IgD-negative memory B cell (primary cell): Measurements from ENCODE around the gene CAMK2N1. TPM values are rescaled to one million over a fixed set of nuclear protein-coding genes. Genes with fewer than 3 reads are reported as not detected.
"Not testable (repeated sequence)": the region's sequence is repeated elsewhere in the genome, so short reads cannot be mapped to it uniquely, and the experiment has no call there.

Source experiments
- H3K27ac Mint-ChIP-seq, 3 donors: one replicate each; pipeline ENCODE4 v1.8.0; 2020 to 2022; ENCODE audit warnings: mild to moderate bottlenecking in 3 of 3, mixed read lengths in 3 of 3, moderate library complexity in 1 of 3
- H3K27me3 Mint-ChIP-seq: one replicate; pipeline ENCODE4 v1.8.0; 2021; ENCODE audit warnings: mixed read lengths
- H3K36me3 Mint-ChIP-seq: one replicate; pipeline ENCODE4 v1.8.0; 2020; ENCODE audit warnings: mild to moderate bottlenecking, mixed read lengths
- H3K4me1 Mint-ChIP-seq, 3 donors: one replicate each; pipeline ENCODE4 v1.8.0; 2020 to 2022; ENCODE audit warnings: mixed read lengths in 3 of 3, mild to moderate bottlenecking in 1 of 3
- H3K4me3 Mint-ChIP-seq, 4 donors: one replicate each; pipeline ENCODE4 v1.8.0; 2020 to 2022; ENCODE audit warnings: mild to moderate bottlenecking in 4 of 4, mixed read lengths in 4 of 4, moderate library complexity in 3 of 4
- H3K9me3 Mint-ChIP-seq, 3 donors: one replicate each; pipeline ENCODE4 v1.8.0; 2020 to 2021; ENCODE audit warnings: mixed read lengths in 3 of 3, mild to moderate bottlenecking in 1 of 3
- polyA plus RNA-seq: library from polyadenylated mRNA; unstranded; fragments of 300-500 nt; fragmentation: Illumina TruSeq; gene quantifications from one replicate; pipeline ENCODE4 v1.2.3, GENCODE V29; 2021

CAMK2N1 gene
- polyA plus RNA-seq, result 1.6 TPM

DNA sequence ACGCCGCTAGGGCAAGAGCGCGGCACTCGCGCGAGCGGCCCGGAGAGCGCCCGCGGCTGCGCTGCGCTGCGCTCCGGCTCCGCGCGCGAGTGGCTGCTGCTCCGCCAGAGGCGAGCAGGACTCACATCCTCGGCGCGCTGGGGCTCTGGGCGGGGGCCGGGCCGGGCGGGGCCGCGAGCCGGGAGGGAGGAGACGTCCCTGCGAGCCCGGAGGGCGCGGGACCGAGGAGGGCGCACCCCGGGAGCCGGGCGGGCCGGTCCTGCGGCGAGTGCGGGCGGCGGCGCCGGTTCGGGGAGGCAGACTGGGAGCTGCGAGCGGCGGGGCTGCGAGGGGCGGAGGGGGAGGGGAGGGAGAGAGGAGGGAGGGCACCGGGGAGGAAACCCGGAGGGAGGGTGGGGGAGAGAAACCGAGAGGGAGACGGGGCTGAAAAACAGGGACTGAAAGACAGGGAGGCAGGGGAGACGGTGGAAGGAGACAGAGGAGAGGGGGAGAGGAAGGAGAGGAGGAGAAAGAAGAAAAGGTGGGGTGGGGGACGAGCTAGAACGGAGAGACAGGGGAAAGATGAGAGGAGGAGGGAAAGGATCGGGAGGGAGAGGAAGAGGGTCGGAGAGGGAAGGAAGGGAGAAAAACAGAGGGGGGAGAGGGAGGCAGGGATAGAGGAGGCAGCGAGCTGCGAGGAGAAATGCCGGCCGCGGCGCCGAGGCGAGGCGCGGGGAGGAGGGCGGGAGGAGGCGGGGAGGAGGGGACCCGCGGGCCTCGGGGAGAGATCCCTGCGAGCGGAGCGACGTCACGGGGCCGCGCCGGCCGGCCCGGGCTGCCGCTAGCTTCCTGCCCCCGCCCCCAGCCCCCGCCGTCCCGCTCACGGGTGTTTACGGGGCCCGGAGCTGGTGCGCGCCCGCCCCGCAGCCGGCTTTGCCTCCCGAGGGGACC is at the start of gene CAMK2N1:
Gene CAMK2N1, minus strand, starts transcription at position 684 of the 930 bp plus-strand sequence. CDS start 831 bp downstream, outside the sequence.
- peaks cover 2 to 10% (median 7%) of the 10 kb centered on the region in 3 donors for H3K4me1 Mint-ChIP-seq
- peak within 1 kb of the TSS; percentile 29 to 86 (median 78) for H3K27ac Mint-ChIP-seq
- peaks cover 48% of the 10 kb centered on the region for H3K27me3 Mint-ChIP-seq
- peak within 1 kb of the TSS; percentile 80 to 94 (median 86) for H3K4me3 Mint-ChIP-seq
- no peaks in the 10 kb centered on the region for H3K9me3 Mint-ChIP-seq
- no peaks in the 10 kb centered on the region for H3K36me3 Mint-ChIP-seq

- H3K4me1 Mint-ChIP-seq, result no peaks in the 10 kb centered on the region
- no peaks in the 10 kb centered on the region for H3K9me3 Mint-ChIP-seq
- H3K27me3 Mint-ChIP-seq, result peaks cover 29% of the 10 kb centered on the region
- H3K27ac Mint-ChIP-seq, result no peak overlapping the region
- peaks cover 2% of the 10 kb centered on the region for H3K36me3 Mint-ChIP-seq
- H3K4me3 Mint-ChIP-seq, result no peak overlapping the region
These were observed 48.8 kb upstream of the CAMK2N1 start for GRCh38 chr1:20534659-20535417.

DNA sequence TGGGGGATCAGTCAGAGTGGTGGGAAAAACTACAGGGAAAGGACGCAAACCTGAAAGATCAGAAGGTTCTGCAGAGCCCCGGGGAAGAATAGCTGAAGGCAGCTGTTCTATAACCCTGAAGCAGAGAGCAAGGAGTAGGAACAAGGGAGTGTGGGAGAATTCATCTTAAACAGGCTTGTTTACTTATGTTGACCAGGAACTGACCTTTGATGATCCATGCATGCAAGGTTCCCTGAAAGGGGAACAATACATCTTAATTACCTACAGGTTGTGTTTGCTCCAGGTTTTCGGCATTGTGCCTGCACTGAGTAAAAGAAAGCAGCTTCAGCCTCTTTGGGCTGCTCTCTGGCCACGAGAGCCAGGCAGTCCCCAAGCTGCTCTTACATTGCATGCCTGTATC is 47.6 kb upstream of the CAMK2N1 start:
- peaks cover 2% of the 10 kb centered on the region for H3K36me3 Mint-ChIP-seq
- H3K27me3 Mint-ChIP-seq, result peaks cover 26% of the 10 kb centered on the region
- no peak overlapping the region for H3K27ac Mint-ChIP-seq
- H3K9me3 Mint-ChIP-seq, result no peaks in the 10 kb centered on the region
- no peaks in the 10 kb centered on the region for H3K4me1 Mint-ChIP-seq
- H3K4me3 Mint-ChIP-seq, result no peak overlapping the region

GRCh38 chr1:20530901-20531300 is 44.9 kb upstream of the CAMK2N1 start:
- no peaks in the 10 kb centered on the region for H3K9me3 Mint-ChIP-seq
- H3K4me1 Mint-ChIP-seq, result no peaks in the 10 kb centered on the region
- no peak overlapping the region for H3K27ac Mint-ChIP-seq
- H3K27me3 Mint-ChIP-seq, result peaks cover 26% of the 10 kb centered on the region
- no peaks in the 10 kb centered on the region for H3K36me3 Mint-ChIP-seq
- H3K4me3 Mint-ChIP-seq, result no peak overlapping the region

DNA sequence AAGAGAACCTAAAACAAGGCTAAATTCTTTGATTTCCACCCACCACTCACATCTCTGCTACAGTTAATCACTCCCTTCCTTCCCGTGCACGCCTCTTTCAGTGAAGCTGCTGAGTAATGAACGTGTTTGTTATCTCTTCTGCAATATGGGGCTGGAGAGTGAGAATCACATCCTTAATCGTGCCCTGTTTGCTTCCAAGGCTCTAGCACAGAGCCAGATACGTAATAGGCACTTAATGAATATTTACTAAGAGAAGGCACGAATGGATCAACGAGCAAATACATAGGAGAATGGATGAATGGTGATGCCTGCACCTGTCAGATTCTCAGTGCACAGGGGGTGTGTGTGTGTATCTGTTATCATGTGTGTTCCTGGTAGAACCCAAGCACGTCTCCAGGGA is 44.3 kb upstream of the CAMK2N1 start:
- Mint-ChIP-seq H3K4me1 (no peaks in the 10 kb centered on the region), H3K27ac (no peak overlapping the region), H3K4me3 (no peak overlapping the region), H3K36me3 (no peaks in the 10 kb centered on the region), H3K27me3 (peaks cover 26% of the 10 kb centered on the region), H3K9me3 (no peaks in the 10 kb centered on the region)

- no peaks in the 10 kb centered on the region for H3K36me3 Mint-ChIP-seq
- no peaks in the 10 kb centered on the region for H3K4me1 Mint-ChIP-seq
- peaks cover 18% of the 10 kb centered on the region for H3K27me3 Mint-ChIP-seq
- no peaks in the 10 kb centered on the region for H3K9me3 Mint-ChIP-seq
- no peak overlapping the region for H3K27ac Mint-ChIP-seq
- no peak overlapping the region for H3K4me3 Mint-ChIP-seq
These were observed 42.2 kb upstream of the CAMK2N1 start for GRCh38 chr1:20528221-20528620.

- Mint-ChIP-seq H3K36me3 (no peaks in the 10 kb centered on the region), H3K27ac (no peak overlapping the region), H3K4me3 (no peak overlapping the region), H3K9me3 (no peaks in the 10 kb centered on the region), H3K27me3 (peaks cover 11% of the 10 kb centered on the region), H3K4me1 (peaks cover 0 to 2% (median 0%) of the 10 kb centered on the region in 3 donors)
These were observed 40.3 kb upstream of the CAMK2N1 start for GRCh38 chr1:20526267-20526666.

DNA sequence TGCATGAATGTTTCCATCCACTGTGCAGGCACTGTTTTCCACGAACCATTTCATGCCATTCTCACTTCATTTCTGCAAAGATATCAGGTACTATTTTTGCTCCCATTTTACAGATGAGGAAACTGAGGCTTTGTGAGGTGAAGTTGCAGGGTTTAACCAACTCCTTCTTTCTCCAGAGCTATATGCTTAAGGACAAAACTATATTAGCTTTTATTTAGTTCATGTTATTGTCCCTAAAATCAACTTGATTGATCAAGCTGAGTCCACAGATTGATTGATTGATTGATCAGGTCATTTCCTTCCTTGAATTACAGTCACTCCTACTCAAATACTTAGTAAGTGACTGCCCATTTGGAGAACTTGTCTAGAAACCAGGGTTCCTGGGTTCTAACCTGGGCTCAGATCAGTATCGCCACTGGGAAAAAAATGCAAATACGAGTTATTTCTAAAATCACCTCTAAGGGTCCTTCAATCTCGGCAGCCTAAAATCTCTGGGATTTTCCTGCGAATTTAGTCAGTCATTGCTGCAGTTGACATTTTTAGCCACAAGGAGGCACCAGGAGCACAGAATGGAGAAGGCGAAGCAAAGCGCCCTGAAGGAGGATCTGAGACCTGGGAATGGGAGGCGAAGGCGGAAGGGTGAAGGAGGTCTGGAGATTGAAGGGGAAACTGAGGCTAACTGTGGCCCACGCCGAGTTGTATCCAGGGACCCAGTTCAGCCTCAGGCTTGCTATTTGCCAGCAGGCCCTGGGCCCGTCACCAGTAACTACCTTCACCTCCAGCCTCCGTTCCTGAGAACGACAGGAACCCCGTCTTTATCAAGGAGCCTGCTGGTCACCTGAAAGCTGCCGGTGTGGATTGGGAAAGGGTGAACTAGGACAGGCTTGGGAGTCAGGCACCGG is 36.2 kb upstream of the CAMK2N1 start:
- no peak overlapping the region for H3K27ac Mint-ChIP-seq
- no peak overlapping the region for H3K4me3 Mint-ChIP-seq
- no peaks in the 10 kb centered on the region for H3K36me3 Mint-ChIP-seq
- H3K4me1 Mint-ChIP-seq, result peaks cover 0 to 2% (median 0%) of the 10 kb centered on the region in 3 donors
- H3K27me3 Mint-ChIP-seq, result peaks cover 8% of the 10 kb centered on the region
- H3K9me3 Mint-ChIP-seq, result no peaks in the 10 kb centered on the region

DNA sequence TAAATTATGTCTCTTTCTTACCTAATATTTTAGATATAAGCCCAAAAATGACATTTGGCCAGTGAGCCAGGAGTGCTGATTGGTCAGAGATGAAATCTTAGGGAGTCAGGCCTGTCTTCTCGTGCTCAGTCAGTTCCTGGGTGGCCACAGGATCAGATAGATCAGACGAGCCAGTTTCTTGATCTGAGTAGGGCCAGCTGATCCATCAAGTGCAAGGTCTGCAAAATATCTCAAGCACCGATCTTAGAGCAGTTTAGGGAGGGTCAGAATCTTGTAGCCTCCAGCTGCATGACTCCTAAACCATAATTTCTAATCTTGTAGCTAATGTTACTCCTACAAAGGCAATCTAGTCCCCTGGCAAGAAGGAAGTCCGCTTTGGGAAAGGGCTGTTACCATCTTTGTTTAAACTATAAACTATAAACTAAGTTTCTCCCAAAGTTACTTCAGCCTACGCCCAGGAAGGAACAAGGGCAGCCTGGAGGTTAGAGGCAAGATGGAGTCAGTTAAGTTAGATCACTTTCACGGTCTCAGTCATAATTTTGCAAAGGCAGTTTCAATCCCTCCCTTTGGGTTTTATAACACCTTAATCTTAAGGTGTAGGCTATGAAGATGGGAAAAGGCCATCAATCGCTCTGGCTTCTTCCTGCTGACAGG is 33.7 kb upstream of the CAMK2N1 start:
- H3K27ac Mint-ChIP-seq, H3K4me3 Mint-ChIP-seq, H3K4me1 Mint-ChIP-seq, H3K27me3 Mint-ChIP-seq, H3K36me3 Mint-ChIP-seq, H3K9me3 Mint-ChIP-seq: not testable (repeated sequence)

DNA sequence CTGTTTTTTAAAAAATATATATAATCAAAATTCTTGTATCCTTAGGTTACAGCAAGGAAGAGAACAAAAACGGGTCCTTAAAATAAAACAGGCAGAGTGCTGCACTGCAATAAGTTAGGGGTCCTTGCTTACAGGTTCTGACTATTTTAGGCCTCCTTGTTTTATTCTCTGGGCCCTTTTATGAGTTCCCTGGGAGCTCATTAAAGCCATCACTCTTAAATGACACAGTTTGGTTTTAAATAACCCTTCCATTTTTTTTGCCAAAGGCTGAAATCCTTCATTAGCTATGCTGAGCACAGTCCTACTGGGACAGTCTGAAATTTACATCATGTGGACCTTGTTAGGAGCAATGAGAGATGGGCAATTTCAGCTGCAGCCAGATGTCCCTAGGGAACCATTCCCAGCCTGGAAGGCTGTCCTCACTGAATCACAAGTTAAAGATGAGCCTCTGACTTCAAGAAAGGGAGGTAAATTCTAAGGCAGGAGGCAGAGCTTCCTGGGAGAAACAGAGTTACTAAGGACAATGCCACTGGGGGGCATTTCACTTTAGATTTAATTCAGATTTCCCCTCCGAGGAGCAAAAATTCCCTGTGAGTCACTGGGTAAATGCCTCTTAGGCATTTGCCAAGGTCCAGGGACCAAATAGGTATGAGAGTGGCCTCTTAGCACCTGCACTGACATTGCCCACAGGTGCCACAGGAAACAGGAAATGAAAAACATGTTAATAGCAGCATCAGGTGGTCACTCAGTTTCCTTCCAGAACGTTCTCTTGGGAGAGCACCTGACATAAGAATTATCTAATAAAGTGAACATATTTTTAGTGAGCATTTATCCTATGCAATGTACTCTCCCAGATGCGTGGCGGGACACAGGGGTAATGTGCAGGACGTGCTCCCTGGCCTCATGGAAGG is 25.8 kb upstream of the CAMK2N1 start:
- H3K9me3 Mint-ChIP-seq, result no peaks in the 10 kb centered on the region
- peak overlapping the region in 2 of 4 donors; percentile 45 to 67 for H3K4me3 Mint-ChIP-seq
- H3K27ac Mint-ChIP-seq, result peak overlapping the region in 1 of 3 donors; percentile 68
- peaks cover 7 to 18% (median 9%) of the 10 kb centered on the region in 3 donors for H3K4me1 Mint-ChIP-seq
- no peaks in the 10 kb centered on the region for H3K36me3 Mint-ChIP-seq
- H3K27me3 Mint-ChIP-seq, result peaks cover 17% of the 10 kb centered on the region

DNA sequence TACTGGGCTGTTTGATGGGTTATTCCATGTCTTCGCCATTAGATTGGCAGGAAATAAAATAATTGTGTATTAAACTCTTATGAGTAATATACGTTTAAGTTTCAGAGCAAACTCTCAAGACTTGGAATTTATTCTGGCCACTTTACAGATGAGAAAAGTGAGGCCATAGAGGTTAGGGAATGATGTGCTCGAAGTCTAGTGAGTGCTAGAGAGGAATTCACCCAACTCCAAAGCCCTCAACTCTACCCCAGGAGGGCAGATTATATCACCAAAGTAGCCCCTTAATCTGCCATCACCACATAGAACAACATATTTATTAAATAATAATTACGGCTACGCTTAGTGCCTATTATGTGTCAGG is 22.4 kb upstream of the CAMK2N1 start:
- H3K4me1 Mint-ChIP-seq, result peaks cover 11 to 23% (median 15%) of the 10 kb centered on the region in 3 donors
- no peaks in the 10 kb centered on the region for H3K36me3 Mint-ChIP-seq
- H3K4me3 Mint-ChIP-seq, result peak overlapping the region; percentile 83 to 95 (median 92)
- peak overlapping the region; percentile 46 to 95 (median 95) for H3K27ac Mint-ChIP-seq
- H3K27me3 Mint-ChIP-seq, result peaks cover 10% of the 10 kb centered on the region
- H3K9me3 Mint-ChIP-seq, result no peaks in the 10 kb centered on the region

GRCh38 chr1:20507564-20508410 is 21.8 kb upstream of the CAMK2N1 start, which contains the start of gene MUL1:
MUL1 (minus strand) TSS chr1:20508151; CDS start chr1:20508024, 127 bp downstream.
- Mint-ChIP-seq H3K9me3 (no peaks in the 10 kb centered on the region), H3K36me3 (no peaks in the 10 kb centered on the region), H3K27me3 (peaks cover 6% of the 10 kb centered on the region), H3K27ac (peak within 1 kb of the TSS; percentile 46 to 95 (median 95)), H3K4me3 (peak within 1 kb of the TSS; percentile 83 to 95 (median 92)), H3K4me1 (peaks cover 11 to 23% (median 15%) of the 10 kb centered on the region in 3 donors)

DNA sequence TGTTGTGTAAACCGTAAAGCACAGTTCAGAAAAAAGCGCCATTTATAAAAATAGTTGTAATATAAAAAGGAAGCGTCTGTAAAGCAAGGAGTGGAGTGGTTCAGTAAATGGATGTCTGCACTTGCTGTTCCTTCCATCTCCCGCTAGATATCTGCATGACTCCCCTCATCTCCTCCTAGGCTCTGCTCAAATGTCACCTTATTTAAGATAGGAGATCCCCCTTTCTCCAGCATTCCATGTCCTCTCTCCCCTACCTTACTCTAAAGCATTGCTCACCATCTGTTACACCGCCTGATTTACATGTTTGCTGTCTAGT is 21.2 kb upstream of the CAMK2N1 start:
- Mint-ChIP-seq H3K27me3 (peaks cover 6% of the 10 kb centered on the region), H3K36me3 (no peaks in the 10 kb centered on the region), H3K4me1 (peaks cover 11 to 23% (median 15%) of the 10 kb centered on the region in 3 donors), H3K27ac (peak overlapping the region; percentile 46 to 95 (median 95)), H3K9me3 (no peaks in the 10 kb centered on the region), H3K4me3 (peak overlapping the region; percentile 83 to 95 (median 92))
